IPS-15b (cell line): ENCODE data around the gene DAAM1.

Experiments
- H3K27me3 ChIP-seq: one replicate; pipeline ENCODE4 v1.6.1; 2013; ENCODE audit warnings: low read length; ENCODE audit not compliant: control insufficient read depth, insufficient read depth
- H3K36me3 ChIP-seq: one replicate; pipeline ENCODE4 v1.6.1; 2013; ENCODE audit warnings: low read length; ENCODE audit not compliant: control insufficient read depth, insufficient read depth
- H3K4me1 ChIP-seq: one replicate; pipeline ENCODE4 v1.6.1; 2013; ENCODE audit warnings: mild to moderate bottlenecking, low read length; ENCODE audit not compliant: control insufficient read depth, insufficient read depth
- H3K4me3 ChIP-seq: one replicate; pipeline ENCODE4 v1.5.1; 2013; ENCODE audit warnings: low read depth, low read length
- H3K9ac ChIP-seq: one replicate; pipeline ENCODE4 v1.6.1; 2013; ENCODE audit warnings: low read depth, mild to moderate bottlenecking, low read length
- H3K9me3 ChIP-seq: one replicate; pipeline ENCODE4 v1.6.1; 2013; ENCODE audit warnings: mild to moderate bottlenecking, low read length; ENCODE audit not compliant: control insufficient read depth, insufficient read depth

Gene DAAM1

DNA sequence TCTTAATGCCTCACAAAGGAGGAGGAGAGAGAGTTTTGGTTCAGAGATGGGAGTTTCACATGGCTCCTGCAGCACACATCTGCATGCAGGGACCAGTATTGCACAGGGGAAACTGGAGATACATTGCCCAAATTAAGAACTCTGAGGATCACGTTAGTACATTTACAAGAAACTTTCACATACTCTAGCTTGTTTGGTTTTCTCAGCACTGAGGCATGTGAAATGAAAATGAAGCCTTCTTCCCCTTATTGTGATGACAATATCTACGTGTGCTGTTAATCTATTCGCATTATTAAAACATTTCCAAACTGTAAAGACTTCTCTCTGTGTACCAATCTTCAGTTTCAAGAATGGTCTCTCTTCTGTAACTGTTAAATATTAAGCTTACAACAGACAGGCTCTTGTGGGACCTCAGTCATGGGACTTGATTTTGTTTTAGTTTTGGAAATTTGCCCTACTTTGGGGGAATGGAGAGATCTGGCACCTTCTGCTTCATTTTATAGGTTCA is 124.7 kb downstream of the DAAM1 start:
- no peaks in the 10 kb centered on the region for H3K27me3 ChIP-seq
- no peak overlapping the region for H3K9ac ChIP-seq
- H3K9me3 ChIP-seq = no peaks in the 10 kb centered on the region
- no peaks in the 10 kb centered on the region for H3K36me3 ChIP-seq
- peaks cover 2% of the 10 kb centered on the region for H3K4me1 ChIP-seq
- H3K4me3 ChIP-seq = no peak overlapping the region

DNA sequence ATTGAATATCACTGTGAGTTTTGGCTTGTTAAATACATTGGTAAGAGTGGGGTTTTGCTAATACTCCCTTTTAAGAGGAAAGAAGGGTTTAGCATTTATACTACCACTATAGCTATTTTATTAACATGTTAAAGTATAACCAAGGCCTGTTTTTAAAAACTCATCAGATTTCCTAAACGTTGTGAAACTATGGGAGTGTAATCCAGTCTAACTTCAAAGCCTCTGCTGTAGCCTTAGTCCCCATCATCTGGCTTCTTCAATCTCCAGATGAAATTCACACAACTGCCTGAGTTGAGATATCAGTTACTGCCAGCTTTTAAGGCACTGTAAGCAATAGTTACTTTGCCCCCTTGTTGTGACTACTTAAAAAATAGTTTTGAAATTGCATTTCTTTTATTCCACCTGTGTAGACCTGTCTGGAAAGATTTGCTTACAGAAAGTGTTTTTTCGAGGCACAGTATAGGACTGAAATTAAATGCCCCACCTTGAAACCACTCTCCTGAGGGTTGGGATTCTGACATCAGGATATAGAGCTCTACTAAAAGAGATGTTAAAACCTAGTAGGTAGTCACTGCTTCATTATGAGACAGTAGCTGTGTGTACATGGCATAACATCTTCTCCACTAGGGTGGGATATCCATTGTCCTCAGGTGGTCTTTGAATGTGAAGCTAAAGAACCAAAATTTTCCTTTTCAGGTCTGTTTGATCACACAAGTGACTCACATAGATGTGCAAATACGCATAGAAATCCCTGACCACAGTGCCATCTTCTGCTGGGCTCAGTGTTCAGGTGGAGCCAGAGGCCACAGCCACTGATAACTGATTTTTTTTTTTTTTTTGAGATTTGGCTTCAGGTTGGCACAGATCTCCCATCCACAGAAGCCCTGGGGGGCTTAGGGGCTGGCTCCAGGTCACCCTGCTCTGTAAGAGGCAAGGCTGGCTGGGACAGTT is 125.5 kb downstream of the DAAM1 start:
- Histone ChIP-seq H3K27me3 (no peaks in the 10 kb centered on the region), H3K9me3 (no peaks in the 10 kb centered on the region), H3K9ac (no peak overlapping the region), H3K4me3 (no peak overlapping the region), H3K4me1 (peaks cover 2% of the 10 kb centered on the region), H3K36me3 (no peaks in the 10 kb centered on the region)

GRCh38 chr14:59314953-59315599 is 126.6 kb downstream of the DAAM1 start:
- Histone ChIP-seq H3K4me1 (peaks cover 2% of the 10 kb centered on the region), H3K36me3 (no peaks in the 10 kb centered on the region), H3K4me3 (no peak overlapping the region), H3K9me3 (no peaks in the 10 kb centered on the region), H3K9ac (no peak overlapping the region), H3K27me3 (no peaks in the 10 kb centered on the region)

- no peaks in the 10 kb centered on the region for H3K27me3 ChIP-seq
- H3K9ac ChIP-seq = no peak overlapping the region
- no peaks in the 10 kb centered on the region for H3K36me3 ChIP-seq
- H3K4me3 ChIP-seq = no peak overlapping the region
- peaks cover 2% of the 10 kb centered on the region for H3K4me1 ChIP-seq
- no peaks in the 10 kb centered on the region for H3K9me3 ChIP-seq
These were observed 127.8 kb downstream of the DAAM1 start for GRCh38 chr14:59316151-59316830.

DNA sequence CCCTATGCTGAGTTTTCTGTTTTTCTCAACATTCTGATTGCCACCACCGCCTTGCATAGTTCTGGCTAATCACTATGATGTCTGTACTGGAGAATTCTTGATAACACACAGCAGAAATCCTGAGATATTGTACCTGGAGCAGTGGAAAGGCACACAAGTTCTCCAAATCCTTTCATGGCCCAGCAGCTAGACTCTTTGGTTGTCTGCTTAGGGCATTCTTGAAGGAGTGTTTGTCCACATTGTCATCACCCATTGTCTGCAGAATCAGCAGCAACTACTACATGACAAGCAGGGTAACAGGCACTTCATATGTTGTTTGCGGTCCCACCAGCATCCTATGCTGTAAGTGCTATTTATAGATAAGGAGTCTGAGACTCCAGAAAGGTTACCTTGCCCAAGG is 128.9 kb downstream of the DAAM1 start:
- Histone ChIP-seq H3K9ac (no peak overlapping the region), H3K36me3 (no peaks in the 10 kb centered on the region), H3K27me3 (no peaks in the 10 kb centered on the region), H3K4me3 (no peak overlapping the region), H3K4me1 (peaks cover 2% of the 10 kb centered on the region), H3K9me3 (no peaks in the 10 kb centered on the region)

- H3K4me1 ChIP-seq = peaks cover 2% of the 10 kb centered on the region
- H3K36me3 ChIP-seq = no peaks in the 10 kb centered on the region
- H3K27me3 ChIP-seq = no peaks in the 10 kb centered on the region
- H3K4me3 ChIP-seq = no peak overlapping the region
- no peak overlapping the region for H3K9ac ChIP-seq
- no peaks in the 10 kb centered on the region for H3K9me3 ChIP-seq
These were observed 129.5 kb downstream of the DAAM1 start for GRCh38 chr14:59317798-59318505.

DNA sequence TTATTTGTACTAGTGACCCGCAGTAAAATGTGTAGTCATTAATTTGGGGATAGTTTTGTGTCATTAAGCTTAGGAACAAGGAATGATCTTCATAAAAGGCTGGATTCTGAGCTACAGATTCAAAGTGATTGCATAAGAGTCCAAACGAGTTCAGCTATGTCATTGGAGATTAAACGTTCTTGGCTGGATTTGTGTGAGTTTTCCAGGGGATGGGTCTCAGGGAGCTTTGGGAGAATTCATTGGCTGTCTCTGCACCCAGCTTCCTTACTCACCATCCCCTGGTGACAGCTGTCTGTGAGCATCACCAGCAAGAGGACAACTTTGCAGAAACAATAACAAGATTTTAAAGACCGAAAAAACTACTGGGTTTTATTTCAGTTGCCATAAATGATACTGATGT is 130.4 kb downstream of the DAAM1 start:
- Histone ChIP-seq H3K9ac (no peak overlapping the region), H3K27me3 (no peaks in the 10 kb centered on the region), H3K4me3 (no peak overlapping the region), H3K4me1 (no peaks in the 10 kb centered on the region), H3K36me3 (no peaks in the 10 kb centered on the region), H3K9me3 (no peaks in the 10 kb centered on the region)

DNA sequence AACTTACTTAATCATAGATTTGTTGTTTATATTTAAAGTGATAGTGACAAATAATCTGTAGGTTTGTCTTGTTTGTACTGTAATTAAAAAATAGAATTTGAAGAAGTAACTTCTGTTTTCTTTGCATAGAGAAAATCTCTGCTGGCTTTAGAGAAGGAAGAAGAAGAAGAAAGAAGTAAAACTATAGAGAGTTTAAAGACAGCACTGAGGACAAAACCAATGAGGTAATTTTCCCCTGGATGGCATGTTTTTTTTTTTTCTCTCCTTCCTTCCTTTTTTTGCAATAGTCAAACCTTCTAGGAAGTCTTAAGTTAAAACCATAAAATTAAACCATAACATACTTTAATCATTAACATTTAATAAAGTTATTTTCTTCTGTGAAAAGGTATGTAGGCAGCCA is 131.9 kb downstream of the DAAM1 start:
- Histone ChIP-seq H3K9me3 (no peaks in the 10 kb centered on the region), H3K4me1 (no peaks in the 10 kb centered on the region), H3K9ac (no peak overlapping the region), H3K27me3 (no peaks in the 10 kb centered on the region), H3K36me3 (no peaks in the 10 kb centered on the region), H3K4me3 (no peak overlapping the region)

- H3K36me3 ChIP-seq = peaks cover 4% of the 10 kb centered on the region
- H3K4me3 ChIP-seq = no peak overlapping the region
- H3K9ac ChIP-seq = no peak overlapping the region
- H3K27me3 ChIP-seq = no peaks in the 10 kb centered on the region
- H3K4me1 ChIP-seq = no peaks in the 10 kb centered on the region
- H3K9me3 ChIP-seq = no peaks in the 10 kb centered on the region
These were observed 132.5 kb downstream of the DAAM1 start for GRCh38 chr14:59320763-59321625.

DNA sequence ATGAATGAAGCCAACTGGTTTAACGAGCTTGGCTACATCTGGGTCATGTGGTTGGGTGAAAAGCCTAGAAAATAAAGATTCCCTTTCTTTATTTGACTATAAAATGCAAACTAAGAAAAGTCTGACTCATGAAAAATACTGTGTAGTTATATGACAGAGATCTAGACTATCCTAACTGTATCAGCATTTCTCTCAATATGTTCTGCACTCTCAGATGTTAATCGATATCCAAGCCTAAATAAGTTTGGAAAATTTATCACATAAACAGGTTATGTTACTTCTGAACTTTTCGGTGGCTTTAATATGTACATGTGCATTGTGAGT is 133.1 kb downstream of the DAAM1 start:
- H3K27me3 ChIP-seq = no peaks in the 10 kb centered on the region
- no peak overlapping the region for H3K4me3 ChIP-seq
- H3K4me1 ChIP-seq = no peaks in the 10 kb centered on the region
- peaks cover 4% of the 10 kb centered on the region for H3K36me3 ChIP-seq
- H3K9me3 ChIP-seq = no peaks in the 10 kb centered on the region
- H3K9ac ChIP-seq = no peak overlapping the region

DNA sequence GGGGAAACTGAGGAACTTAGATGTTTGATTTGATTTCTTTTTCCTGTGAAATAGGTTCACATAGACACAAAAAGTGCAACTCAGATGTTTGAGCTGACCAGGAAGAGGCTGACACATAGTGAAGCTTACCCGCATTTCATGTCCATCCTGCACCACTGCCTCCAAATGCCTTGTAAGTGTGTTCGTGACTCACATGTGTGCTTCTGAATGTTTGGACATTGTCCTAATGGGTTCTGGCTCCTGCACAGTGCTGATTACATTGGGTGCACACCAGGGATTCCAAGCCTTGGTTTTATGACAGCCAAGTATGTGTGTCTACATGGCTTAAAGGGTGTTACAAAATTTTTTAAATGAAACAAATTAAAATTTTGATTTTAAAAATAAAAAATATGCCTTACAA is 137.4 kb downstream of the DAAM1 start:
- H3K27me3 ChIP-seq = no peaks in the 10 kb centered on the region
- peaks cover 21% of the 10 kb centered on the region for H3K4me1 ChIP-seq
- no peaks in the 10 kb centered on the region for H3K9me3 ChIP-seq
- no peak overlapping the region for H3K4me3 ChIP-seq
- peaks cover 4% of the 10 kb centered on the region for H3K36me3 ChIP-seq
- no peak overlapping the region for H3K9ac ChIP-seq
